Adipose tissue (tissue), 3 donors: Measurements from ENCODE around the gene NPTXR. TPM values are rescaled to one million over a fixed set of nuclear protein-coding genes. Genes with fewer than 3 reads are reported as not detected.
"Not testable (repeated sequence)": the region's sequence is repeated elsewhere in the genome, so short reads cannot be mapped to it uniquely, and the experiment has no call there.

Source experiments
- H3K27ac ChIP-seq: one replicate; pipeline ENCODE4 v1.5.1; 2013; ENCODE audit warnings: low read depth, low read length
- WGBS, 3 donors: extraction: QIAGEN DNeasy Blood & Tissue Kit; methylation state at CpG; one replicate each; pipeline ENCODE4 v1.1.7; 2013; 5-methylcytosine and 5-hydroxymethylcytosine counted together
- polyA plus RNA-seq, 3 donors: library from polyadenylated mRNA; stranded (reverse); fragments of 200-250 nt; gene quantifications; one replicate each; pipeline ENCODE4 v1.2.3, GENCODE V29; 2013
- donor health status: healthy with polysubstance abuse.
- donor health status: Bipolar disorder and iron deficiency.
- donor health status: healthy.

Gene NPTXR
- polyA plus RNA-seq, 3 donors, result 2.7 to 3.6 (median 2.7) TPM

- H3K27ac ChIP-seq, result no peak overlapping the region
- 57 to 66% (median 61%) methylated on average over 23 of the region's 23 CpGs for WGBS, 3 donors
Measured at GRCh38 chr22:38860283-38861169, 16.7 kb upstream of the NPTXR start.

DNA sequence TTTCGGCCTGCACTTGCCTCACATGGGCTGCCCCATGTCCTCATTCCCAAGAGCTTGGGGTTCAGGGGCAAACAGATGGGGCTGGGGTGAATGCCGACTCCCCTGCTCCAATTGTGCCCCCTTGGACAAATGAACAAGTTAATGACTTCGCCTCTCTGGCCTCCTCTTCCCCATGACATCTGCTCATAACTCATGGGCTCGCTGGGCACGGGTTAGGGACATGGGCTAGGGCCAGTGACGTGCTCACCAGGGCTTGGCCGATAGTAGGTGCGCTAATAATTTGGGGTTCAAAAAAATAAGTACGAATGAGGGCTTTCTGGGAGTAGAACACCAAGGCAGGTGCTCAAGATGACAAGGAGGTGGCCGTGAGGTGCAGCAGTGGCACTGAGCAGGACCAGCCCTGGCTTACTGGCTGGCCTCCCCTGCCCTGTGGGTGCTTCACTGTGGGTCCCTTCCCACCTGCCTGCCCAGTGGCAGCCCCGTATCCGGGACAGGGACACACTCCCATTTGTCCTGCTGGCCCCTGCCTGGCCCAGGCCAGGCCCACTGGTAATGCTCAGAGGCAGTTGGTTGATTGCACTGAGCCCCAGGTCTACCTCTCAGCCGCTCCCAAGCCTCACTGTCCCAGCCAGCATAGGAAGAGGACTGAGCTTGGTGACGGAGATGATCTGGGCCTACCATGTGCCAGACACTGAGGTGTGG is 15.9 kb upstream of the NPTXR start:
- WGBS, 3 donors, result 80 to 84% (median 83%) methylated on average over 14 of the region's 14 CpGs
- H3K27ac ChIP-seq, result no peak overlapping the region

GRCh38 chr22:38858492-38858891 is 14.7 kb upstream of the NPTXR start:
- 71 to 76% (median 71%) methylated on average over 9 of the region's 9 CpGs for WGBS, 3 donors
- no peak overlapping the region for H3K27ac ChIP-seq

DNA sequence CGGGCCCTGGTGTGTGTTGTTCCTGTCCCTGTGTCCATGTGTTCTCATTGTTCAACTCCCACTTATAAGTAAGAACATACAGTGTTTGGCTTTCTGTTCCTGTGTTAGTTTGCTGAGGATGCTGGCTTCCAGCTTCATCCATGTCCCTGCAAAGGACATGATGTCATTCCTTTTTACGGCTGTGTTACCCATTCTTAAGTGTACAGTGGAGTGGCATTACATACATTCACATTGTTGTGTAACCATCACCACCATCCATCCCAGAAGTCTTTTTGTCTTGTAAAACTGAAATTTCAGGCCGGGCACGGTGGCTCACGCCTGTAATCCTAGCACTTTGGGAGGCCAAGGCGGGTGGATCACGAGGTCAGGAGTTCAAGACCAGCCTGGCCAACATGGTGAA is 10.6 kb upstream of the NPTXR start:
- not testable (repeated sequence) for H3K27ac ChIP-seq
- 83 to 93% (median 87%) methylated on average over 7 of the region's 7 CpGs for WGBS, 3 donors

DNA sequence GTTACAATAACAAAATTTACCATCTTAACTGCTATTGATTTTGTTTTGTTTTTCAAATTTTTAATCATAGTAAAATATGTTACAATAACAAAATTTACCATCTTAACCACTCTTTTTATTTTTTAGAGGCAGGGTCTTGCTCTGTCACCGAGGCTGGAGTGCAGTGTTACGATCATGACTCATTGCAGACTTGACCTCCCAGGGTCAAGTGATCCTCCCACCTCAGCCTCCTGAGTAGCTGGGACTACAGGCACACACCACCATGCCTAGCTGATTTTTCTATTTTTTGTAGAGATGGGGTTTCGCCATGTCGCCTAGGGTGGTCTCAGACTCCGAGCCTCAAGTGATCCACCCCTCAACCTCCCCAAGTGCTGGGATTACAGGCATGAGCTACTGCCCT is 10.1 kb upstream of the NPTXR start:
- WGBS, 3 donors, result 72 to 78% (median 72%) methylated on average over 5 of the region's 5 CpGs
- not testable (repeated sequence) for H3K27ac ChIP-seq

DNA sequence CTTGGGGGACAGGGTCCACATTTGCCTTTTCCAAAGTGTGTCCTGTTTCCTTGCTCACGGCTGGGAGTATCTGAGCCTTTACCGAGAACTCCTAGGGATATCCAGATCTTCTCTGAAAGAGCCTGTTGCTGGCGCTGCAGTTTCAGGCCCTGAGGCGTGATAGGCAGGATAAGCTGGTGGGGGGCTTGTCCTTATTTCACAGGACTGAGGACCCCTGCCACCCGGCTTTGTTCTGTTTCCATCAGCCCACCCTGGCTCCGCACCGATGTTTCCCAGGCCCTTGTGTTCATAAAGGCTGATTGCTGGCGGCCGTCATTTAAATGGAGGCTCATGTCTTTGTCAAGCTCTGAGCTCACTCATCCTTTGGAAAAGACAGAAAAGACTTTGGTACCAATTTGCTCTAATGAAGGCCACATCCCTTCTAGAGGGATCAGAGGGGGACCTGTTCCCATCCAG is 9.4 kb upstream of the NPTXR start:
- 71 to 77% (median 74%) methylated on average over 9 of the region's 9 CpGs for WGBS, 3 donors
- no peak overlapping the region for H3K27ac ChIP-seq

- WGBS, 3 donors, result 87 to 89% (median 88%) methylated on average over 1 of the region's 1 CpG
Measured at GRCh38 chr22:38852522-38852921, 8.7 kb upstream of the NPTXR start.

GRCh38 chr22:38850941-38851849 is 7.4 kb upstream of the NPTXR start:
- WGBS, 3 donors, result 53 to 67% (median 55%) methylated on average over 15 of the region's 15 CpGs
- H3K27ac ChIP-seq, result no peak overlapping the region

More at GRCh38 chr22:38852522-38852921, 8.7 kb upstream of the NPTXR start:
- H3K27ac ChIP-seq, result no peak overlapping the region

GRCh38 chr22:38850399-38850798 is 6.6 kb upstream of the NPTXR start:
- 72 to 91% (median 79%) methylated on average over 2 of the region's 2 CpGs for WGBS, 3 donors
- no peak overlapping the region for H3K27ac ChIP-seq

GRCh38 chr22:38849811-38850210 is 6.0 kb upstream of the NPTXR start:
- 51 to 79% (median 63%) methylated on average over 6 of the region's 6 CpGs for WGBS, 3 donors
- no peak overlapping the region for H3K27ac ChIP-seq

GRCh38 chr22:38846412-38846811 is 2.6 kb upstream of the NPTXR start:
- 79 to 93% (median 93%) methylated on average over 1 of the region's 1 CpG for WGBS, 3 donors
- no peak overlapping the region for H3K27ac ChIP-seq

DNA sequence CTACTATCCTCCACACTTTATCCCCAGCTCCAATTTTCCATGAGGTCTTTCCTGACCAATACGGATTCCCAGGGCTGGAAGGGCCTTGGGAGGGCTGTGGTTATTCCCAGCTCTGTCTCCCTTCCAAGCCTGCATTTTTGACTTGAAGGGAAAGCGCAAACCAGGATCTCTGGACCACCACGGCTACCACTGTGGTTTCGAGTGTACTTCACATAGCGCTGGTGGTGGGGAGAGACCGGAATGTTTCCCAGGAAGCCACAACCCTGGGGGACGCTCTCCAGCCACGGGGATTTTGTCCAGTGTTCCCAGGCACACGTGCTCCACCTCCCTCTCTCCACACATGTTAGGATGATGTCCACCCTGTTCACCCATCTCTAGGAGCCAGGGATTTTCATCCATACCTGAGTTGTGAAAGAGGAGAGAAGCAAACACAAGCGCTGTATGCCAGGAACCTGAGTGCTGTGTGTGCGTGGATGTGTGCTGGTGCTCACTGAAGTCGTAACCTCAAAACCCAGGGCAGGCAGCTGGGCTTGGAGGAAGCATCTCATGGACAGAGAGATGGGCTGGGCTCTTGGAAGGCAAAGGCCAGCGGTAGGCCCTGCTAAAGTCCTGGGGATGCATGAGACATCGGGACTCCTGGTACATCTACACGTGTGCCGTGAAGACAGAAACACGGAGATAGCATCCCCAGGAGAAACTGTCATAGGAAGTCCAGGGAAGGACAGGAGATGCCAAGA is 1.3 kb upstream of the NPTXR start:
- WGBS, 3 donors, result 51 to 71% (median 69%) methylated on average over 17 of the region's 17 CpGs
- no peak overlapping the region for H3K27ac ChIP-seq

GRCh38 chr22:38844315-38845003 is 631 bp upstream of the NPTXR start:
- 13 to 19% (median 18%) methylated on average over 22 of the region's 22 CpGs for WGBS, 3 donors

DNA sequence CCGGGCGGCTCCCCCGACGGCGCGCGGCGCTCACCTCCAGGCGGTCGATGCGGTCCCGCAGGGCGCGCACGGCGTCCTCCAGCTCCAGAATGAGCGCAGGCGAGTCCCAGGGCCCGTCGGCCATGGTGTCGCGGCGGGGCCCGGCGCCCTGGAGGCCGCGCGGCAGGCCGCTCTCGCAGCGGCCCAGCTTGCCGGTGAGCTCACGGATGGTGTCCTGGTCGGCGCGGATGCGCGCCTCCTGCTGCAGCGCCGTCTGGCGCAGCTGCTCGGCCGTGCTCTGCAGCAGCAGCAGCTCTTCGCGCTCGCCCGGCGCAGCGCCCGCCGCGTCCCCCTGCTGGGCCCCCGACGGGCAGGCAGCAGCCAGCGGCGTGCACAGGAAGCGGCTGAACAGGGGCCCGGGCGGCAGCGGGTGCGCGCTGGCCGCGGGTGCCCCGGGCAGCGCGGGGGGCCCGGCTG is 599 bp downstream of the NPTXR start:
- WGBS, 3 donors, result 0 to 1% (median 1%) methylated on average over 45 to 68 of the region's 68 CpGs
- no peak overlapping the region for H3K27ac ChIP-seq

More at GRCh38 chr22:38844315-38845003, 631 bp upstream of the NPTXR start:
- H3K27ac ChIP-seq, result no peak overlapping the region

GRCh38 chr22:38842512-38843200 is 1.2 kb downstream of the NPTXR start:
- no peak overlapping the region for H3K27ac ChIP-seq
- WGBS, 3 donors, result 23 to 25% (median 24%) methylated on average over 34 of the region's 34 CpGs

DNA sequence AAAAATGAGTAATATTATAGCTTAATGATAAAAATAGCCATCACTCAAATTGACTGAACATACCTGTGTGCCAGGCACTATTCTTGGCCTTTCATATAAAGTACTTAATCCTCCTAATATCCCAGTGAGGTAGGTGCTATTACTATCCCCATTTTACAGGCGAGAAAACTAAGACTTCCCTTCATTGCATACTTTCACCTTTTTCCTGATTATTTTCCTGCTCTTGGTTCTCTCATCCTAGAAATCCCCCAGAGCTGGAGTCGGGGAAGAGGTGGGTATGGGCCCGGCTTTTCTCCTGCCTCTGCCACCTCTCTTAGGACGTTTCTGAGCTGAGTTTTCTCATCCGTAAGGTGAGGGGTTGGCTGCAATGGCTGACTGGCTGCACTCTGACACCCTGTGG is 2.2 kb downstream of the NPTXR start:
- WGBS, 3 donors, result 77 to 87% (median 85%) methylated on average over 5 of the region's 5 CpGs

GRCh38 chr22:38841211-38841610 is 2.6 kb downstream of the NPTXR start:
- H3K27ac ChIP-seq, result no peak overlapping the region
- WGBS, 3 donors, result 23 to 48% (median 43%) methylated on average over 7 of the region's 7 CpGs

More for the DNA sequence above, 2.2 kb downstream of the NPTXR start:
- H3K27ac ChIP-seq, result no peak overlapping the region
